Measurements from ENCODE around the gene CDC42BPA. TPM values are rescaled to one million over a fixed set of nuclear protein-coding genes. Genes with fewer than 3 reads are reported as not detected.
A peak's percentile ranks its signal among the peaks of the same experiment; 100 is the strongest.
"Not testable (repeated sequence)": the region's sequence is repeated elsewhere in the genome, so short reads cannot be mapped to it uniquely, and the experiment has no call there.

CDC42BPA gene
- total RNA-seq, 1 donor: 113 TPM

- H3K4me3 ChIP-seq (ENCODE audit: low read depth, low read length): no peak overlapping the region
- no peak for TF ChIP-seq CTCF (IDR thresholded peaks at IDR 0.05; ENCODE audit: insufficient read depth, low read depth, low read length)
- no peak for DNase-seq (ENCODE audit: low read depth)
Observed at GRCh38 chr1:227357927-227358302, 39.6 kb upstream of the CDC42BPA start.

- H3K4me3 ChIP-seq (ENCODE audit: low read depth, low read length): no peak overlapping the region
- no peak for TF ChIP-seq CTCF (IDR thresholded peaks at IDR 0.05; ENCODE audit: insufficient read depth, low read depth, low read length)
- DNase-seq (ENCODE audit: low read depth): peak; percentile 78
Observed at GRCh38 chr1:227357171-227357926, 39.1 kb upstream of the CDC42BPA start.

DNA sequence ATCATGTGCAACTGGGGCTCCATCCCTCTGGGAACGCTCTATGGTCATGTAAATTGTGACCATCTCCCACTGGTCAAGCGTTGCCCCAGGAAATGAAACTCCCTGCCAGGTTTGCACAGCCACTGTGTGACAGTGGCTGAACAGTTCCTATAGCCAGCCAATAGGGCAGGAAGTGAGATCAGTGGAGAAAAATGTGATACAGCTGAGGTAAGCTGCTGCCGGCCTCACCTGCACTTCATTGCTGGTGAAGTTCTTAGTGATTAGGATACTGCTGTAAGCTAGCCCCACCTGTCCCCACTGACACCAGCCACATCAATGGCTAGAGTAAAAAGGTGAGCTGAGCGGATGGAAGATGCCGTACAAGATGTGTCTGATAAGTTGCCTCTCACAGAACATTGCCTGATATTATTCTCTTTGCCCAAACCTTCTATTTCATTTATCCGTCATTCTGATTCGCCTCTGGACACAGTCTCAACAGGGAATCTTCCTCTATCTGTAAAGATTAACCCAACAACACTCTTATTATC lies 38.4 kb upstream of the CDC42BPA start:
- TF ChIP-seq CTCF (IDR thresholded peaks at IDR 0.05; ENCODE audit: insufficient read depth, low read depth, low read length): no peak
- H3K4me3 ChIP-seq (ENCODE audit: low read depth, low read length): no peak overlapping the region
- no peak for DNase-seq (ENCODE audit: low read depth)

DNA sequence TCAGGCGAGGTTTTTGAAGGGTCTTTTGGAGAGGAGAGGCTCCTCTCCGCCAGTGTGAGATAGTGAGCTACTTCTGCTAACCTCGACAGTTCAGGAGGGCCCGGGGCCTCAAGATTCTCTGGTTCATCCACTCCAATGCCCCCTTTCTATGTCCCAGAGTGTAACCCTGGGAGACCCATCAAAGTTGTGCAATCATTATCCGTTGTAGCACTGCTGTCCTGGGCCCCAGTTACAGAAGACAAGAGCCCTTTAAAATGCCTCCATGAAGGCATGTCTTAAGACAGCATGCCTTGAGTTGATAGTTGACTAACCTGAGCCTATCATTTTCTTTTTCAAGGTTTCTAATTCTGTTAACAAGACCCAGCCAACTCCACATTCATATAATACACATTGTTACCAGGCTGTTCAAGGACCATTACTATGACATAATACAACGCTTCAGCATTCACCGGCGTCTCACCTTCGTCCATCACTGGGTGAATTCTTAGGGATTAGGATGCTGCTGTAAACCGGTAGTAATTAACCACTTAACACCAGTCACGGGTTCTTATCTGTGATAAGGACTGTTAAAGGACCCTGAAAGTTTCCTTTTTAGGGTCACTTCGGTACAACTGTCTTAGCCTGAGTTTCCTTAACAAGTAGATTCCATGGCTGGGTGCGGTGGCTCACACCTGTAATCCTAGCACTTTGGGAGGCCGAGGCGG lies 37.4 kb upstream of the CDC42BPA start:
- no peak for DNase-seq (ENCODE audit: low read depth)
- no peak overlapping the region for H3K4me3 ChIP-seq (ENCODE audit: low read depth, low read length)
- TF ChIP-seq CTCF (IDR thresholded peaks at IDR 0.05; ENCODE audit: insufficient read depth, low read depth, low read length): no peak

DNA sequence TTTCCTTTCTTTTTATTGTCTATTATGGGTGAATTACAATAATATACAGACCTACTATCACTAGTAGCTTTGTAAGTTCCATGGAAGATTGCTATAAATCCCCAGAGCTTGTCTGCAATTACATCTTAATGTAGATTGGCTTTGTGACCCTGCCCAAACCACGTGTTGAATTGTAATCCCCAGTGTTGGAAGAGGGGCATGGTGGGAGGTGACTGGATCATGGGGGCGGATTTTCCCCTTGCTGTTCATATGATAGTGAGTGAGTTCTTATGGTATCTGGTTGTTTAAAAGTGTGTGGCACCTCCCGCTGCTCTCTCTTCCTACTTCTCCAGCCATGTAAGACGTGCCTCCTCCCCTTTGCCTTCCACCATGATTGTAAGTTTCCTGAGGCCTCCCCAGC lies 34.9 kb upstream of the CDC42BPA start:
- no peak for DNase-seq (ENCODE audit: low read depth)
- TF ChIP-seq CTCF (IDR thresholded peaks at IDR 0.05; ENCODE audit: insufficient read depth, low read depth, low read length): no peak
- no peak overlapping the region for H3K4me3 ChIP-seq (ENCODE audit: low read depth, low read length)

- DNase-seq (ENCODE audit: low read depth); H3K4me3 ChIP-seq (ENCODE audit: low read depth, low read length): not testable (repeated sequence)
Observed at GRCh38 chr1:227352164-227352563, 33.9 kb upstream of the CDC42BPA start.

DNA sequence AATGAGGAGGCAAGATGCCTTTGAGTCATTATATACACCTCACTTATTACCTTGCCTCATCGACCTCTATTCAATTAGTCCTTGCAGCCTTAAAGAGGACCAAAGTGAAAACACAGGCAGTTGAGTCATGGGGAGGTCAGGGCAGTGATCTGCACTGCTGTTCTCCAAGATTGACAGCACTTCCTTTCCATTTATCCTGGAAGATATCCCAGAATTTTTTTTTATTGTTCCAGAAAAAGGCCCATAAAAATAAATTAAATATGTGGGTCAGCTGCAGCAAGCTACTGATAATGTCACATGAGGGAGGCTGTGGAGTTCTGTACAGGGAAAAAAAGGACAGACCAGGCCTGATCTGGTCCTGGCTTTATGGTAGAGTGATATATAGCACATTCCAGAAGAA lies 33.2 kb upstream of the CDC42BPA start:
- no peak overlapping the region for H3K4me3 ChIP-seq (ENCODE audit: low read depth, low read length)
- peak; percentile 48 for DNase-seq (ENCODE audit: low read depth)
- TF ChIP-seq CTCF (IDR thresholded peaks at IDR 0.05; ENCODE audit: insufficient read depth, low read depth, low read length): no peak
